ENCODE results near the gene SMTNL2. TPM values are rescaled to one million over a fixed set of nuclear protein-coding genes. Genes with fewer than 3 reads are reported as not detected.
"Not testable (repeated sequence)": the region's sequence is repeated elsewhere in the genome, so short reads cannot be mapped to it uniquely, and the experiment has no call there.

SMTNL2 gene
- total RNA-seq, 1 experiment from 2014 or later: not detected

- intact Hi-C loops (cut with micrococcal nuclease; ENCODE audit: unreplicated experiment): not testable (repeated sequence)
Observed at GRCh38 chr17:4640569-4641188, 56.4 kb downstream of the SMTNL2 start.

GRCh38 chr17:4641297-4642195 is 57.2 kb downstream of the SMTNL2 start, which contains the start of gene ALOX15:
TSS of gene ALOX15 (minus strand) at chr17:4641678. CDS start at chr17:4641651, 27 bp downstream.
- ChIA-PET CTCF (interaction anchor here (1.1 kb wide), 1 partner anchor 74 kb away, joined by 3 read pairs; no protein-coding TSS in a partner anchor), POLR2A (ENCODE audit: low non-redundant PET) (no interaction called here)
- Histone ChIP-seq H3K4me3 (ENCODE audit: low read depth, low read length, poor library complexity, severe bottlenecking) (no peak within 1 kb of the TSS), H3K4me1 (ENCODE audit: insufficient read depth, low read length, poor library complexity, severe bottlenecking) (peaks cover 14% of the 10 kb centered on the region), H3K36me3 (ENCODE audit: insufficient read depth, low read length, poor library complexity, severe bottlenecking) (no peaks in the 10 kb centered on the region), H3K9me3 (ENCODE audit: low read depth, low read length, poor library complexity, severe bottlenecking) (no peaks in the 10 kb centered on the region), H3K27me3 (replicated peaks; ENCODE audit: insufficient read depth, low read depth, low read length, poor library complexity) (peaks cover 65% of the 10 kb centered on the region), H3K27ac (ENCODE audit: low read depth, low read length, poor library complexity, severe bottlenecking) (no peak within 1 kb of the TSS)
- BruUV-seq (replicated peaks): no TSS peak
- no peak for TF ChIP-seq CTCF (conservative IDR thresholded peaks at IDR 0.05; ENCODE audit: low read depth, low read length)
- peak; percentile 80 for TF ChIP-seq EZH2 (IDR thresholded peaks at IDR 0.05; ENCODE audit: borderline replicate concordance, low read depth, low read length, poor library complexity, severe bottlenecking)
- intact Hi-C loops (cut with micrococcal nuclease; ENCODE audit: unreplicated experiment): no loop called here
- DNase-seq (ENCODE audit: low spot score): no peak

More at GRCh38 chr17:4640569-4641188, 56.4 kb downstream of the SMTNL2 start:
- DNase-seq (ENCODE audit: low spot score); H3K27ac ChIP-seq (ENCODE audit: low read depth, low read length, poor library complexity, severe bottlenecking); H3K36me3 ChIP-seq (ENCODE audit: insufficient read depth, low read length, poor library complexity, severe bottlenecking); CTCF ChIA-PET; BruUV-seq (replicated peaks); H3K9me3 ChIP-seq (ENCODE audit: low read depth, low read length, poor library complexity, severe bottlenecking); POLR2A ChIA-PET (ENCODE audit: low non-redundant PET); H3K4me3 ChIP-seq (ENCODE audit: low read depth, low read length, poor library complexity, severe bottlenecking): not testable (repeated sequence)
- TF ChIP-seq EZH2 (IDR thresholded peaks at IDR 0.05; ENCODE audit: borderline replicate concordance, low read depth, low read length, poor library complexity, severe bottlenecking): peak; percentile 8
- Histone ChIP-seq H3K27me3 (replicated peaks; ENCODE audit: insufficient read depth, low read depth, low read length, poor library complexity) (peaks cover 73% of the 10 kb centered on the region), H3K4me1 (ENCODE audit: insufficient read depth, low read length, poor library complexity, severe bottlenecking) (peaks cover 14% of the 10 kb centered on the region)

- intact Hi-C loops (cut with micrococcal nuclease; ENCODE audit: unreplicated experiment): no loop called here
- BruUV-seq (replicated peaks): no TSS peak
- peaks cover 57% of the 10 kb centered on the region for H3K27me3 ChIP-seq (replicated peaks; ENCODE audit: insufficient read depth, low read depth, low read length, poor library complexity)
- POLR2A ChIA-PET (ENCODE audit: low non-redundant PET): no interaction called here
- no peaks in the 10 kb centered on the region for H3K9me3 ChIP-seq (ENCODE audit: low read depth, low read length, poor library complexity, severe bottlenecking)
- DNase-seq (ENCODE audit: low spot score): peak; percentile 23
- no peak overlapping the region for H3K4me3 ChIP-seq (ENCODE audit: low read depth, low read length, poor library complexity, severe bottlenecking)
- H3K36me3 ChIP-seq (ENCODE audit: insufficient read depth, low read length, poor library complexity, severe bottlenecking): no peaks in the 10 kb centered on the region
- no peak overlapping the region for H3K27ac ChIP-seq (ENCODE audit: low read depth, low read length, poor library complexity, severe bottlenecking)
- TF ChIP-seq CTCF (conservative IDR thresholded peaks at IDR 0.05; ENCODE audit: low read depth, low read length): no peak
- TF ChIP-seq EZH2 (IDR thresholded peaks at IDR 0.05; ENCODE audit: borderline replicate concordance, low read depth, low read length, poor library complexity, severe bottlenecking): no peak
- CTCF ChIA-PET: no interaction called here
- H3K4me1 ChIP-seq (ENCODE audit: insufficient read depth, low read length, poor library complexity, severe bottlenecking): peaks cover 14% of the 10 kb centered on the region
Observed at GRCh38 chr17:4642286-4642685, 58.0 kb downstream of the SMTNL2 start.
